Astrocyte of the cerebellum (primary cell): ENCODE results near the gene CCDC188.

ENCODE experiments used
- DNase-seq: peaks from one replicate; pipeline ENCODE4 v3.0.0-alpha.2; 2011; ENCODE audit warnings: low read depth
- H3K4me3 ChIP-seq: 2 replicates; pipeline ENCODE4 v1.5.1; 2011; ENCODE audit warnings: mild to moderate bottlenecking, low read depth, low read length, moderate library complexity
- CTCF ChIP-seq: IDR thresholded peaks from 2 replicates; pipeline ENCODE4 v1.5.1; 2012; ENCODE audit warnings: low read length, low read depth, moderate library complexity, mild to moderate bottlenecking; ENCODE audit errors: missing control alignments
- in situ Hi-C: cut with HindIII; loops from 2 replicates; pipeline ENCODE4 v1.10.0; 2017; ENCODE audit warnings: low sequenced_read_pairs

Gene CCDC188

GRCh38 chr22:20116376-20116950 lies 34.4 kb downstream of the CCDC188 start:
- H3K4me3 ChIP-seq = peak overlapping the region; percentile 94
- DNase-seq = no peak
- no peak for TF ChIP-seq CTCF
- in situ Hi-C loops = no loop called here

DNA sequence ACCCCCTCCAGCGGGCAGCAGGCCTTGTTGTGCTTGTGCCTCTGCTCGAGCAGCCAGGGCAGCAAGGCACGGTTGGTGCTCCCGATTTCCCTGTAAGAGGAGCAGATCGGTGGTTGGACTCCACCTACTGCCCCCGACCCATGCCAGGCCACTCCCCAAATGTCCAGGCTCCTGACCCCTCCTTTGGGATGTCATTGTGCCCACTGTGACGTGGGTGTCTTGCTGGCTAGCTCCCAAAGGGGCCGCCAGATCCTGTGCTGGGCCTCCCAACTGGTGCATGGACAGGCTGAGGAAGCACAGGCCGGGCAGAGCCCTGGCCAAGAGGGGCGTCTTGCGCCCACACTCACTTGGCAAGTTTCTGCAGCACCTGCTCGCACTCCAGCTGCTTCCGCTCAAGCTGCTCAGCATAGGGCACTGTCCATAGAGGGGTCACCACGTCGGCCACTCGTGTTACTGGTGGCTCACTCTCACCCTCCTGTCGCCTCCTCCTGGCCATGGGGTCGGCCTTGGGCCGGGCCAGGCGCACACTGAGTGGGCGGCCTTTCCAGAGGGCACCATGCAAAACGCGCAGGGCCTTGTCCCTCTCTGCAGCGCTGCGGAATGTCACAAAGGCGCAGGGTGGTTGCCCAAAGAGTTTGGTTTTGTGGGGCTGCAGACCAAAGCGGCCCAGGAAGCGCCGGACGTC lies 35.0 kb downstream of the CCDC188 start, which contains the start of gene RANBP1:
TSS of gene RANBP1 (plus strand) at position 414 of the 685 bp plus-strand sequence. CDS start at position 495, 81 bp downstream.
- no peak for TF ChIP-seq CTCF
- no peak for DNase-seq
- H3K4me3 ChIP-seq = peak within 1 kb of the TSS; percentile 94
- in situ Hi-C loops = no loop called here

GRCh38 chr22:20114506-20115475 lies 36.1 kb downstream of the CCDC188 start:
- H3K4me3 ChIP-seq = no peak overlapping the region
- DNase-seq = no peak
- TF ChIP-seq CTCF = no peak
- in situ Hi-C loops = no loop called here

GRCh38 chr22:20113551-20114310 lies 37.1 kb downstream of the CCDC188 start:
- DNase-seq = no peak
- no peak overlapping the region for H3K4me3 ChIP-seq
- in situ Hi-C loops = no loop called here
- TF ChIP-seq CTCF = no peak

- H3K4me3 ChIP-seq = no peak overlapping the region
- no peak for DNase-seq
- in situ Hi-C loops = no loop called here
- TF ChIP-seq CTCF = no peak
These were observed 38.0 kb downstream of the CCDC188 start for GRCh38 chr22:20112623-20113511.
